Tibial artery (tissue), 4 donors: ENCODE measurements around the gene HHIPL1.

Experiments
- DNase-seq, 2 donors: peaks; one replicate each; pipeline ENCODE4 v3.0.0-alpha.2; 2019
- H3K27ac ChIP-seq, 2 donors: fragments of 200-600 bp; sonication (generic) in 1 of 2; 1 replicate in 1 of 2; 2 replicates in 1 of 2; pipeline ENCODE4 v1.5.1; 2018 to 2019; ENCODE audit warnings: mild to moderate bottlenecking in 1 of 2
- H3K27me3 ChIP-seq, 2 donors: fragments of 200-600 bp; sonication (generic) in 1 of 2; one replicate each; pipeline versions ENCODE4 v1.5.1 to v1.6.0; 2016 to 2019
- H3K36me3 ChIP-seq, 3 donors: fragments of 200-600 bp; sonication (generic) in 2 of 3; one replicate each; pipeline ENCODE4 v1.5.1; 2016 to 2019; ENCODE audit warnings: mild to moderate bottlenecking in 2 of 3
- H3K4me1 ChIP-seq, 4 donors: fragments of 200-600 bp; sonication (generic) in 2 of 4; 1 replicate in 3 of 4; 2 replicates in 1 of 4; pipeline ENCODE4 v1.5.1; 2016 to 2019
- H3K4me3 ChIP-seq, 2 donors: fragments of 200-600 bp; sonication (generic) in 1 of 2; 1 replicate in 1 of 2; 2 replicates in 1 of 2; pipeline ENCODE4 v1.5.1; 2018 to 2019; ENCODE audit warnings: mild to moderate bottlenecking in 2 of 2
- H3K9me3 ChIP-seq, 3 donors: fragments of 200-600 bp; sonication (generic) in 1 of 3; one replicate each; pipeline ENCODE4 v1.5.1; 2016 to 2019
- intact Hi-C: fragments of 100-400 bp; cut with DNase I; formaldehyde crosslinking; loops from one replicate; pipeline ENCODE4 v1.15.0; 2023; ENCODE audit warnings: low total_unique reads
- TF ChIP-seq, protein P1 (sequence below), 2 experiments: fragments of 200-600 bp in 1 of 2; fragments of 450-650 bp in 1 of 2; IDR thresholded peaks; one replicate each; pipeline ENCODE4 v1.5.1; 2017 to 2019; ENCODE audit warnings: antibody characterized with exemption in 2 of 2, mild to moderate bottlenecking in 1 of 2, moderate library complexity in 1 of 2

Gene HHIPL1

DNA sequence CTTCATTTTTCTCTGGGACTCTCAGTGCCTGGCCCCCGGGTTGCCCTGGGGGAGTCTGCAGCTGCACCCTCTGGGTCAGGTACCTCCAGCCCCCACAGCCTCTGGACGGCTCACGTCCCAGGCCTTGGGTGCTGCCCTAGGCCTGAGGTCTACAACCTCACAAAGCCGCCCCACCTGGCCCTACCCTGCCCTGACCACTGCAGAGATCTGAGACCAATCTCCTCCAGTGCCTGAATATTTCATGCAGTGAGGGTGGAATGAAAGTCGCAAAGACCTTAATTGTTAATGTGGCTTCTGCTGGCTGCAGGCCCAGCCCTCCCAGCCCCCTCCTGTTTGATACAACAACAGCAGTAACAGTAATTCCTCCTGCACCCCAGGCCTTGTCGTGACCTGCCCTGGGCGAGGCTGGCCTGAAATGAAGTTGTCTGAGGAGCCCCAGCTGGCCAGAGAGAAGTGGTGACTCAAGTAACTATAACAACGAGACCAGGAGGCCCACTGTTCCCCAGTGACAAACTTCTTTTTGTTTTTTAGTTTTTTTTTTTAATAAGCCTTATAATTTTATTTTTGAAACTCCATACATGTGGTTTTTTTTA is 32.1 kb upstream of the HHIPL1 start:
- Histone ChIP-seq H3K9me3 (no peaks in the 10 kb centered on the region), H3K36me3 (no peaks in the 10 kb centered on the region), H3K27ac (no peak overlapping the region), H3K27me3 (peaks cover 0 to 23% of the 10 kb centered on the region in 2 donors), H3K4me1 (peaks cover 0 to 6% (median 3%) of the 10 kb centered on the region in 4 donors), H3K4me3 (no peak overlapping the region)
- TF ChIP-seq, protein P1, sequence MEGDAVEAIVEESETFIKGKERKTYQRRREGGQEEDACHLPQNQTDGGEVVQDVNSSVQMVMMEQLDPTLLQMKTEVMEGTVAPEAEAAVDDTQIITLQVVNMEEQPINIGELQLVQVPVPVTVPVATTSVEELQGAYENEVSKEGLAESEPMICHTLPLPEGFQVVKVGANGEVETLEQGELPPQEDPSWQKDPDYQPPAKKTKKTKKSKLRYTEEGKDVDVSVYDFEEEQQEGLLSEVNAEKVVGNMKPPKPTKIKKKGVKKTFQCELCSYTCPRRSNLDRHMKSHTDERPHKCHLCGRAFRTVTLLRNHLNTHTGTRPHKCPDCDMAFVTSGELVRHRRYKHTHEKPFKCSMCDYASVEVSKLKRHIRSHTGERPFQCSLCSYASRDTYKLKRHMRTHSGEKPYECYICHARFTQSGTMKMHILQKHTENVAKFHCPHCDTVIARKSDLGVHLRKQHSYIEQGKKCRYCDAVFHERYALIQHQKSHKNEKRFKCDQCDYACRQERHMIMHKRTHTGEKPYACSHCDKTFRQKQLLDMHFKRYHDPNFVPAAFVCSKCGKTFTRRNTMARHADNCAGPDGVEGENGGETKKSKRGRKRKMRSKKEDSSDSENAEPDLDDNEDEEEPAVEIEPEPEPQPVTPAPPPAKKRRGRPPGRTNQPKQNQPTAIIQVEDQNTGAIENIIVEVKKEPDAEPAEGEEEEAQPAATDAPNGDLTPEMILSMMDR (IDR thresholded peaks at IDR 0.05): no peak
- intact Hi-C loops: no loop called here
- no peak for DNase-seq

DNA sequence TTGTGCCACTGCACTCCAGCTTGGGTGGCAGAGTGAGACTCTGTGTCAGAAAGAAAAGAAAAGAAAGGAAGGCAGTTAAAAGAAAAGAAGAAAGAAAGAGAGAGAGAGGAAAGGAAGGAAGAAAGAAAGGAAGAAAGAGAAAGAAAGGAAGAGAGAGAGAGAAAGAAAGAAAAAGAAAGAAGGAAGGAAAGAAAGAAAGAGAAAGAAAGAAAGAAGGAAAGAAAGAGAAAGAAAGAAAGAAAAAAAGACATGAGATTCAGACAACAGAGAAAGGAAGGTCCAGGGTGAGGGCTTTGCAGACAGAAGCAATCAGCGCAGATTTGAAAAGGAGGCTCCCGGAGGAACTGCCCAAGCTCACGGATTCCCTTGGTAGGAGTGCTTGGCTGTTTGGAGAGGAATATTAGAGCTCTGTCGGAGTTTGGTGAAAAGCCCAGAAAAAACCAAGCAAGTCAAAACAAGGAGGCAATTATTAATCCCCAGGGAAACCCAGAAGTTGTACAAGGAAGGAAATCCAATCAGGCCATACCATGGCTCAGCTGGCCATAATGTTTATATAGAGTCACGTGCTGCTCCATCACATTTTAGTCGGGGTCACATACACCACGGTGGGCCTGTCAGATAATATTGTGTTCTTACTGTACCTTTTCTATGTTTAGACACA is 29.3 kb upstream of the HHIPL1 start:
- H3K4me3 ChIP-seq: no peak overlapping the region
- H3K4me1 ChIP-seq: peaks cover 0 to 6% (median 3%) of the 10 kb centered on the region in 4 donors
- TF ChIP-seq, protein P1 (IDR thresholded peaks at IDR 0.05): no peak
- H3K27ac ChIP-seq: no peak overlapping the region
- no peaks in the 10 kb centered on the region for H3K9me3 ChIP-seq
- H3K36me3 ChIP-seq: no peaks in the 10 kb centered on the region
- intact Hi-C loops: no loop called here
- peaks cover 0 to 35% of the 10 kb centered on the region in 2 donors for H3K27me3 ChIP-seq
- DNase-seq: no peak

DNA sequence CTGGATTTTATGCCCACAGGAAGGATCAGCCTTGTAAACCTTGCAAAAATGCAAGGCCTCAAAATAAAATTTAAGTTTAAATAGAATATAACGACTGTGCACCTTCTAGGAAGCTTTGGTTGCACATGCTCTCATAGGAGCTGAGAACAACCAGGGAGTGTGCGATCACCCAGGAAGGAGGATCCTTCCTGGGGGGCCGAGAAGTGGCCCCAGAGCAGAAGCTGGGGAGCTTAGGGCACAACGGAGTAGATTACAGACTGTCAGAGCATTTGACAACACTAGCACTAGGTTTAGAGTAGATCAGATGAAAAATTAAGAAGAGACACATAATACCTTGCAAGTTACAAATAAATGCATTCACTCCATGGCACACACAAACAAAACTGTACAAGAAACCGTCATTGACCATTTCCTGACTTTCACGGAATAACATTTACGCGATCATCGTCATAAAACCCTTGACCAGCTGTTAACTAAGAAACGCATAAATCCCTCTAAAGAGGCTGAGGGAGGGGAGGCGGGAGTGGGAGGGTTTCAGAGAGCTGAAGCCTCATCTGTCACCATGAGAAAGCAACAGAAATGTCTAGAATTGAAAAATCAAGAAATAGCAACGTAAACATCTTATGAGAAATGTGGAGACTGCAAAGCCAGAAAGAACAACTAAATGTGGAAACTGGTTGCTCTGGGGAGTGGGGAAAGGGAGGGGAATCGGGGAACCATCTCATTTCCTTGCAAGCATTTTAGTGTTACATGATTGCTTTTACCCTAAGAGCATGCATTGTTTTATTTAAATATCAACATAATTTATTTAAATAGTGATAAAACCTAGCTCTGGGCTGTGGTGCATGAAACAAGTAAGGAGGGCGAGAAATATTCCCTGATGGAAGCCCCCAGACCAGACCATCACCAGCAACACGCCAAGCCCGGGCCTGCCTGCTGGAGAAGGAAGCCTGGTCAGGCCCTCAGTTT is 27.8 kb upstream of the HHIPL1 start:
- H3K27me3 ChIP-seq: peaks cover 0 to 40% of the 10 kb centered on the region in 2 donors
- H3K27ac ChIP-seq: no peak overlapping the region
- TF ChIP-seq, protein P1 (IDR thresholded peaks at IDR 0.05): no peak
- no peaks in the 10 kb centered on the region for H3K36me3 ChIP-seq
- no peak for DNase-seq
- H3K4me3 ChIP-seq: no peak overlapping the region
- intact Hi-C loops: no loop called here
- peaks cover 0 to 6% (median 3%) of the 10 kb centered on the region in 4 donors for H3K4me1 ChIP-seq
- H3K9me3 ChIP-seq: no peaks in the 10 kb centered on the region

DNA sequence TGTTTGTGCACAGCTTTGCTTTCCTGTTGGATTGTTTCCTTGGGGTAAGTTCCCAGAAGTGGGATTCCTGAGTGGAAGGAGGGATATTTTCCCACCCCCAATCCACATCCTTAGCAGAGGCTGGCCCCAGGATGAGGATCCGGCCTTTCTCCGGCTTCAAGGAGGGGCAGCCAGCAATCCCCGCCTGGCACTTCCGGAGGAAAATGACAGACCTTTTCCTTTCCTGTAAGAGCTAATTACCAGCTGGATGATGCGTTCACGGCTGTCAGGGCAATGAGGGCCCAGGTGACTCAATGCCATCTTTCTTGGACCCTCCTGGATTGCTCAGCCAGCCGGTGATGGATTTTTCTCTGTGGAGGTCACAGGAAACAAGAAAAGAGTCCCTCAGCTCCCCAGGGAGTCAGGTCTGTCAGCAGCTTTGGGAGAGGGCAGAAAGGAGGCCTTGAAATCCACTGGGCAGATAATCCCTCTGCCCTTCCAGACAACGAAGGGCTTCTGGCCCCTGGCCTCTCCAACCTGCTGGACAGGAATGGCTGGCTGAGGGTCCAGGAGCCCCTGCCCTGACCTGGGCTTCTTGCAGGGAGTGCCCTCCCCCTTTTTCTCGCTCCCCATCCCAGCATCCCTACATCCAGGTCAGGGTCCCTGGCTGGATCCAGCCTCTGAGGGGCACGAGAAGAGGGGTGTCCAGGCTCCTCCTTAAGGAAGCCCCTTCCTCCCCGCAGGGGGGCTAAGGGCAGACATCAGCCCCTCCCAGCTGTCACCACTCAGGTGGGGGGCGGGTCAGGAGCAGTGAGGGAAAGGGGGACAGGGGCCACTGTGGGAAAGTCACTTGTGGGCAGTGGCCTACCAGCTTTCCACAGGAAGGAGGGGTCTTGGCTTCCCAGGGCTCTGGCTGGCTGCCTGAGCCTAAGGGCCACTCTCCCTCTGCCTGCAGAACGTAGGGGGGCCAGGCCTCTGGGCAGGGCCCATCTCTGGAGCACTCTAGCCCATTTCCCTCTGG is 24.8 kb upstream of the HHIPL1 start:
- TF ChIP-seq, protein P1 (IDR thresholded peaks at IDR 0.05): no peak
- DNase-seq: no peak
- intact Hi-C loops: no loop called here
- peaks cover 0 to 36% of the 10 kb centered on the region in 2 donors for H3K27me3 ChIP-seq
- H3K36me3 ChIP-seq: no peaks in the 10 kb centered on the region
- no peak overlapping the region for H3K27ac ChIP-seq
- peaks cover 0 to 6% (median 1%) of the 10 kb centered on the region in 4 donors for H3K4me1 ChIP-seq
- H3K4me3 ChIP-seq: no peak overlapping the region
- H3K9me3 ChIP-seq: no peaks in the 10 kb centered on the region

DNA sequence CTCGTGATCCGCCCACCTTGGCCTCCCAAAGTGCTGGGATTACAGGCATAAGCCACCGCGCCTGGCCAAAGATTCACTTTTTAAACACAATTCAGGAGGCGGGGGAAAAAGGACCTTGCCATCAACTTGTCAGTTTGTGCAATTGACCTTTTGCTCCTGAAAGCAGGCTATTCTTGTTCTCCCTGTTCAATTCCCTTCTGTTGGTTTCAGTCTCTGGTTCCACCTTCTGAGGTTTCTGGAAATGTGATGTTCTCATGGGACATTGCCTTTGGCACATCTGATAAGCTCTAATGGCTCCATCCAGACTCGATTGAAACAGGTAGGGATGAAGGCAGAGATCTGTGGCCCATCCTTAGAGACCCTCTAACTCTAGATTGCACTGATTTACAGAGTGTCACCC is 23.0 kb upstream of the HHIPL1 start:
- Histone ChIP-seq H3K36me3 (no peaks in the 10 kb centered on the region), H3K4me1 (no peaks in the 10 kb centered on the region), H3K27ac (no peak overlapping the region), H3K4me3 (no peak overlapping the region), H3K27me3 (peaks cover 0 to 40% of the 10 kb centered on the region in 2 donors), H3K9me3 (no peaks in the 10 kb centered on the region)
- TF ChIP-seq, protein P1 (IDR thresholded peaks at IDR 0.05): no peak
- DNase-seq: no peak
- intact Hi-C loops: no loop called here
